ENCODE results near the gene COTL1.
A peak's percentile ranks its signal among the peaks of the same experiment; 100 is the strongest.

Gene COTL1, protein sequence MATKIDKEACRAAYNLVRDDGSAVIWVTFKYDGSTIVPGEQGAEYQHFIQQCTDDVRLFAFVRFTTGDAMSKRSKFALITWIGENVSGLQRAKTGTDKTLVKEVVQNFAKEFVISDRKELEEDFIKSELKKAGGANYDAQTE

GRCh38 chr16:84617791-84618580 is at the start of gene COTL1:
Gene COTL1 (minus strand): TSS chr16:84618078. CDS start chr16:84617914, 164 bp downstream.
- FAIRE-seq, result no peak
- DNase-seq (ENCODE audit: insufficient read length, low spot score), result peak; percentile 55
- no peak for TF ChIP-seq CTCF (IDR thresholded peaks at IDR 0.05; ENCODE audit: insufficient read depth, missing control alignments)

- no peak for DNase-seq (ENCODE audit: insufficient read length, low spot score)
- no peak for FAIRE-seq
Measured at GRCh38 chr16:84665843-84666242, 48.0 kb upstream of the COTL1 start.

DNA sequence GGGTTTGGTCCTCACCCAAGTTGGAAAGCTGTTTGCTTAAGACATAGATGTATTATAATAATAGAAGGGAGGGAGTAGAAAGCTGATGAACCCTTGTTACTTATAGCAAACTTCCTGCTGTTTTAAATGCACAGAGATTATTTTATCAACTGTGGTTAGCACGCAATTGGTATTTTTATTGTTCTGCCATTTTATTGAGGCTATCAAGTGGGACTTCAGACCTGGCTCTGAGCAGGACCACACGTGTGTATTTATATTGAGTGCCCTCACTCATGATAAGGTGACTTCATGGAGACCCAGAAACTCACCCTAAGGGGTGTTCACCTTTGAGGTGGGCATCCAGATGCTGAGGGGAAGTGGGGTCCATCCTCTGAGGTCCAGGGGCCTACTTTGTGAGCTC is 47.5 kb upstream of the COTL1 start:
- TF ChIP-seq CTCF (IDR thresholded peaks at IDR 0.05; ENCODE audit: insufficient read depth, missing control alignments), result no peak
- DNase-seq (ENCODE audit: insufficient read length, low spot score) (no peak), FAIRE-seq (no peak)

More at GRCh38 chr16:84665843-84666242, 48.0 kb upstream of the COTL1 start:
- TF ChIP-seq CTCF (IDR thresholded peaks at IDR 0.05; ENCODE audit: insufficient read depth, missing control alignments), result no peak

GRCh38 chr16:84663433-84664101 is 45.7 kb upstream of the COTL1 start:
- no peak for TF ChIP-seq CTCF (IDR thresholded peaks at IDR 0.05; ENCODE audit: insufficient read depth, missing control alignments)
- no peak for FAIRE-seq
- no peak for DNase-seq (ENCODE audit: insufficient read length, low spot score)

DNA sequence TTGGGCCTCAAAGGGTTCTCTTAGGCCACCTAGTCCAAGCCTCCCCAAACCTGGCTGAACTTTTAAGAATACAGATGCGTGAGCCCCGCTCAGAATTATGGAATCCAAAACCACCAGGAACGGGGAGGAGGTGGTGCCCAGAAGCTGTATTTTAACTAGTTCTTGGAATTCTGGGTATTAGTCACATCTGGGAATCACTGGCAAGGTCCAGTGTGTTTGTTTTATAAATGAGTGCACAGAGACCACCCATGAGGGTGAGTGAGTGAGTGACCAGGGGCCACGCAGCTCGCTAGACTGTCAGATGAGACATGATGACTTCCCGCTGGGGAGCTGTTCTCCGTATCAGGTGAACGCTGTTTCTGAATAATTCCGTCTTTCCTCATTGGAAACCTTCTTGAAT is 44.6 kb upstream of the COTL1 start:
- DNase-seq (ENCODE audit: insufficient read length, low spot score) (no peak), FAIRE-seq (no peak)
- no peak for TF ChIP-seq CTCF (IDR thresholded peaks at IDR 0.05; ENCODE audit: insufficient read depth, missing control alignments)

- no peak for DNase-seq (ENCODE audit: insufficient read length, low spot score)
- no peak for FAIRE-seq
- TF ChIP-seq CTCF (IDR thresholded peaks at IDR 0.05; ENCODE audit: insufficient read depth, missing control alignments), result no peak
Measured at GRCh38 chr16:84661418-84662060, 43.7 kb upstream of the COTL1 start.

Data from D721Med (cell line).